ENCODE results near the gene SPTBN4.

DNA sequence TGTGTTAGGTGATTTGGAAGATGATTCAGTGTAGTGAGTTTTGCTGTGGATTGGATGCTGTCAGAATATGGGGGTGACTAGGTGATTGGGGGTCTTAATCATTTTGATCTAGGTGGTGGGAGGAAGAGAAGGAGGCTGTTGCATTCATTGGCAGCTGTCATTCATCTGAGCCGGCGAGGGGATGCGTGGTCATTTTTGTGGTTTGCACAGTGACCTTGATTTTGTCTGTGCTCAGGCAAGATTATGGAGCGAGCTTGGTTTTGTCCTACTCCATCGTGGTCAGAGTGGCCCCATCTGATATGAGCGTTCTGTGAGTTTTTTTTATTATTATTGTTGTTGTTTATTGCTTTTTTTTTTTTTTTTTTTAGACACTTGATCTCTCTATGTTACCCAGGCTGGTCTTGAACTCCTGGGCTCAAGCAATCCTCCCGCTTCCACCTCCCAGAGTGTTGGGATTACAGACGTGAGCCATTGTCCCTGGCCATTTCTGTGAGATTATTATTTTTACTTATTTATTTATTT, 42.0 kb downstream of the SPTBN4 start:
- TF ChIP-seq, protein P1, sequence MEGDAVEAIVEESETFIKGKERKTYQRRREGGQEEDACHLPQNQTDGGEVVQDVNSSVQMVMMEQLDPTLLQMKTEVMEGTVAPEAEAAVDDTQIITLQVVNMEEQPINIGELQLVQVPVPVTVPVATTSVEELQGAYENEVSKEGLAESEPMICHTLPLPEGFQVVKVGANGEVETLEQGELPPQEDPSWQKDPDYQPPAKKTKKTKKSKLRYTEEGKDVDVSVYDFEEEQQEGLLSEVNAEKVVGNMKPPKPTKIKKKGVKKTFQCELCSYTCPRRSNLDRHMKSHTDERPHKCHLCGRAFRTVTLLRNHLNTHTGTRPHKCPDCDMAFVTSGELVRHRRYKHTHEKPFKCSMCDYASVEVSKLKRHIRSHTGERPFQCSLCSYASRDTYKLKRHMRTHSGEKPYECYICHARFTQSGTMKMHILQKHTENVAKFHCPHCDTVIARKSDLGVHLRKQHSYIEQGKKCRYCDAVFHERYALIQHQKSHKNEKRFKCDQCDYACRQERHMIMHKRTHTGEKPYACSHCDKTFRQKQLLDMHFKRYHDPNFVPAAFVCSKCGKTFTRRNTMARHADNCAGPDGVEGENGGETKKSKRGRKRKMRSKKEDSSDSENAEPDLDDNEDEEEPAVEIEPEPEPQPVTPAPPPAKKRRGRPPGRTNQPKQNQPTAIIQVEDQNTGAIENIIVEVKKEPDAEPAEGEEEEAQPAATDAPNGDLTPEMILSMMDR (IDR thresholded peaks at IDR 0.05), result no peak
- no peak for TF ChIP-seq POLR2A (IDR thresholded peaks at IDR 0.05)

All from ovary (tissue), 3 donors.